ENCODE data around the gene STARD7. TPM values are rescaled to one million over a fixed set of nuclear protein-coding genes. Genes with fewer than 3 reads are reported as not detected.
"Not testable (repeated sequence)": the region's sequence is repeated elsewhere in the genome, so short reads cannot be mapped to it uniquely, and the experiment has no call there.

Gene STARD7
- total RNA-seq, 3 donors from 2014 or later: 241 to 281 (median 267) TPM

- H3K9me3 Mint-ChIP-seq: no peaks in the 10 kb centered on the region
- DNase-seq: peak; percentile 17
- ATAC-seq: peak; percentile 89 to 91
- H3K36me3 Mint-ChIP-seq (ENCODE audit: insufficient read depth): peaks cover 4% of the 10 kb centered on the region
- peak overlapping the region; percentile 43 for H3K4me3 Mint-ChIP-seq
- peaks cover 47% of the 10 kb centered on the region for H3K4me1 Mint-ChIP-seq (ENCODE audit: low read depth)
- H3K27me3 Mint-ChIP-seq (ENCODE audit: low read depth): no peaks in the 10 kb centered on the region
Observed at GRCh38 chr2:96241900-96242611, 33.4 kb upstream of the STARD7 start.

DNA sequence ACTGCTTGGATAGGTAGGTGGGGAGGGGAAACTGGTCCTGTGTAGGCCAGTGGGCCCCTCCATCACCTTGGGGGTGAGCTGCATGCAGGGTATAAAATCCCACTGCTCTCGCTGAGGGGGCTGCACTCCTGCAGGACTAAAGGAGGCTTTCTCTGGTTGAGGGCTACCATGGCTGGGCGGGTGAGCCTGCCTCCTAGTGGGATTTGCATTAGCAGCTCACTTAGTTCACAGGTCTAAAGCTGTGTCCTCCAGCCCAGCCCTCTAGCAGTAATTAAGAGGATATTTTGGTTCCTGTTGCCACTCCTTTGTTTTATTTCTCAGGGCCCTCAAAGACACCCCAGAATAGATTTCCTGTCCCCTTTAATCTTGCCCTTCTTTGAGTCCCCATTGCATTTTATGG, 32.6 kb upstream of the STARD7 start:
- ATAC-seq (no peak), DNase-seq (no peak)
- no peaks in the 10 kb centered on the region for H3K9me3 Mint-ChIP-seq
- H3K27me3 Mint-ChIP-seq (ENCODE audit: low read depth): no peaks in the 10 kb centered on the region
- peaks cover 41% of the 10 kb centered on the region for H3K4me1 Mint-ChIP-seq (ENCODE audit: low read depth)
- H3K36me3 Mint-ChIP-seq (ENCODE audit: insufficient read depth): peaks cover 5% of the 10 kb centered on the region
- H3K4me3 Mint-ChIP-seq: no peak overlapping the region

DNA sequence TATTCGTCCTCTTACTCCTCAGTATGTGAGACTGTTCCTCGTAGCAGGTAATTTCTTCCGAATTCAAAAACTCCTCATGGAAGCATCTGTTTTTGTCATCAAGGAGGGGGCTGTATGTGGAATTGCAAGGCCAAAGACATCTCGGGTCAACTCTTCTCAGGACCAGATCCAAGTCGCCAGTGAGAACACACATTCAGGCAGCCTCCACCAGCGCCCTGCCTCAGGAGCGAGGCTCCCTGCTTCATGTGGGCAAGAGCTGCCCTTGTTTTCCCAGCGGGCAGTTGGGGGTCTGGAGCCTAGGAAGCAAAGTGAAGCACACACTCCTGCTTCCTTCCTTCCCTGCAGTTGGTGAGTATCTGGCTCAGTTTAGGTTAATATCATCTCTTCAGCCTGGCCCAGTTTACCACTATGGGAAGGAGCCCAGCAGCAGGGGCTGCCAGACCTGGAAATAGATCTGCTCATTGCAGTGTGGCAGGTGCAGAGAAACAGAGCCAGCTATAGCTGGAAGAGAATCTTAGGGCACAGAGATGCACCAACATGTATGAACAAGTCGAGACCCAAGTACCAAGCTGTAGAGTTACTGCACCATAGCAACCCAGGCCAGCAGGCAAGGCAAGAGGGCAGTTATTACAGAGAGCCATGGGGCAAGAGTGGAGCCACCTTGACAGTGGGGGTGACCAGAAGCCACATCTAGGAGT, 31.9 kb upstream of the STARD7 start:
- H3K4me3 Mint-ChIP-seq: no peak overlapping the region
- DNase-seq (no peak), ATAC-seq (no peak)
- peaks cover 33% of the 10 kb centered on the region for H3K4me1 Mint-ChIP-seq (ENCODE audit: low read depth)
- H3K27me3 Mint-ChIP-seq (ENCODE audit: low read depth): no peaks in the 10 kb centered on the region
- H3K36me3 Mint-ChIP-seq (ENCODE audit: insufficient read depth): peaks cover 6% of the 10 kb centered on the region
- H3K9me3 Mint-ChIP-seq: no peaks in the 10 kb centered on the region

GRCh38 chr2:96239745-96240264, 31.2 kb upstream of the STARD7 start:
- Mint-ChIP-seq H3K9me3 (no peaks in the 10 kb centered on the region), H3K4me1 (ENCODE audit: low read depth) (peaks cover 30% of the 10 kb centered on the region), H3K4me3 (no peak overlapping the region), H3K36me3 (ENCODE audit: insufficient read depth) (peaks cover 6% of the 10 kb centered on the region), H3K27me3 (ENCODE audit: low read depth) (no peaks in the 10 kb centered on the region)
- ATAC-seq (no peak), DNase-seq (no peak)

DNA sequence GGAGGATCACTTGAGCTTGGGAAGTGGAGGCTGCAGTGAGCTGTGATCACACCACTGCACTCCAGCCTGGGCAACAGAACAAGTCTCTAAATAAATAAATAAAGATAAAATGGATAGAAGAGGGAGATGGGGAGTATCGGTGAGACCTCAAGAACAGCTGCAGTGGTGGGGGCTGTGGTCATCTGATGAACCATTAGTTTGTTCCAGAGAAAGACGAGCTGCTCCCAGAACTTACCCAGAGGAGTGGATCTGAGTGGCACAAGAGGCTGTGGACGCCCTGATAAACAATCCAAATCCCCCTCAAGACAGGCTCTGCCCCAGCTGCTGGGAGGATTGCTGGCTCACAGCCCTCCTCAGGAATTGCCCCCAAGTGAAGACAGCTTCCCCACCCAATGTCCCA, 30.5 kb upstream of the STARD7 start:
- H3K4me1 Mint-ChIP-seq (ENCODE audit: low read depth): peaks cover 26% of the 10 kb centered on the region
- no peaks in the 10 kb centered on the region for H3K9me3 Mint-ChIP-seq
- peaks cover 9% of the 10 kb centered on the region for H3K36me3 Mint-ChIP-seq (ENCODE audit: insufficient read depth)
- no peak for ATAC-seq
- H3K27me3 Mint-ChIP-seq (ENCODE audit: low read depth): no peaks in the 10 kb centered on the region
- DNase-seq: no peak
- H3K4me3 Mint-ChIP-seq: no peak overlapping the region

GRCh38 chr2:96238266-96238665, 29.6 kb upstream of the STARD7 start:
- no peak for DNase-seq
- Mint-ChIP-seq H3K9me3 (no peaks in the 10 kb centered on the region), H3K27me3 (ENCODE audit: low read depth) (no peaks in the 10 kb centered on the region), H3K36me3 (ENCODE audit: insufficient read depth) (peaks cover 9% of the 10 kb centered on the region), H3K4me3 (no peak overlapping the region), H3K4me1 (ENCODE audit: low read depth) (peaks cover 28% of the 10 kb centered on the region)
- ATAC-seq: no peak

DNA sequence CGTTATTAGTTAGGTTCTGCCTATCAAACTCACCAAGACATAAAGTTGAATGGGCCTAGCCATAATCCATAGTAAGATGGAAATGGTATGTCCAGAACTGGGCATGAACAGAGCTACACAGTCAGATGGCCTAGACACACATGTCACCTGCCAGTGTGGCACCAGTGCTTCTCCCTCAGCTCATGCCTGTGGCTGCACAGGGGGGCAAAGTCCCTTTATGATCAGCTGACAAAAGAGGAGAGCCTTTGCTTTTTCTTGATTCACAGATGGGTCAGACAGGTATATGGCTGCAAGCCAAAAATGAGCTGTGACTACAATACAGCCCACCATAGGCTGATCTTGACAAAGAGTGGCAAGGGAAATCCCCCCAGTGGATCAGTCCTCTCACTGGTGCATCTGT, 28.3 kb upstream of the STARD7 start:
- no peak for ATAC-seq
- H3K4me3 Mint-ChIP-seq: no peak overlapping the region

DNA sequence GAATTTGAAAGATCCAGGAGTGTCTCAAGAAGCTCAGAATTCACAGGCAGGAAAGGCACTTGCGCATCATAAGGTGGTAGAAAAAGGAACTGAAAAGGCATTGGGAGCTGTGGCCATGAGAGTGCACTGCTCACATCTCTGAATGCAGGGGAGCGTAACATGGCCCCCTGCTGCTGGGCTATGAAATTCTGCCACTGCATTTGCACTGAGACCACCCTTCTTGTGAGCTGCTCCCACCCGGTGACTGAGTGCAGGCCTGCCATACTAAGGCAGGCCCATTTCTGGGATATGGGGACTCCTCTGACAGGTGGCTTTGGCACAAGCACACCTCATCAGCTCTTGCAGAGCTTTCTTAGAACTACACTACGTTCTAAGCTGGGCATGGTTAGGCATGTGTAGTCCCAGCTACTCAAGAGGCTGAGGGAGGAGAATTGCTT, 25.3 kb upstream of the STARD7 start:
- no peaks in the 10 kb centered on the region for H3K9me3 Mint-ChIP-seq

More for the DNA sequence above, 28.3 kb upstream of the STARD7 start:
- DNase-seq: no peak
- H3K9me3 Mint-ChIP-seq: no peaks in the 10 kb centered on the region
- peaks cover 16% of the 10 kb centered on the region for H3K4me1 Mint-ChIP-seq (ENCODE audit: low read depth)
- no peaks in the 10 kb centered on the region for H3K27me3 Mint-ChIP-seq (ENCODE audit: low read depth)
- H3K36me3 Mint-ChIP-seq (ENCODE audit: insufficient read depth): peaks cover 9% of the 10 kb centered on the region

DNA sequence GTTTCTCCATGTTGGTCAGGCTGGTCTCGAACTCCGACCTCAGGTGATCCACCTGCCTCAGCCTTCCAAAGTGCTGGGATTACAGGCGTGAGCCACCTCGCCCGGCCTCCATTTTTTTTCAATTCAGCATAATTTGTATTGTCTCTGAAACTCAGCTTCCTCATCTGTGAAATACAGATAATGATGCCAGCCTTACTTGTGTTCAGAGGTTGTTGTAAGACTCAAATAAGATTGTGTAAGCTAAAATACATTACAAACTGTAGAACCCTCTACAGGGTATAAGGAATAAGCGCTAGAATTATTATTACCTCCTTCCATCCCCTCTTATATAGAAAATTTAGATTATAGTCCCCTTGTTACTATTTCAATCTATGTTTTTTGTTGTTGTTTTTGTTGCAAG, 24.8 kb upstream of the STARD7 start:
- Mint-ChIP-seq H3K4me1 (ENCODE audit: low read depth) (peaks cover 2% of the 10 kb centered on the region), H3K9me3 (no peaks in the 10 kb centered on the region), H3K27me3 (ENCODE audit: low read depth) (no peaks in the 10 kb centered on the region), H3K36me3 (ENCODE audit: insufficient read depth) (peaks cover 9% of the 10 kb centered on the region), H3K4me3 (no peak overlapping the region)
- ATAC-seq: no peak
- DNase-seq: no peak

More for the DNA sequence above, 25.3 kb upstream of the STARD7 start:
- ATAC-seq: no peak
- H3K27me3 Mint-ChIP-seq (ENCODE audit: low read depth): no peaks in the 10 kb centered on the region
- no peak overlapping the region for H3K4me3 Mint-ChIP-seq
- H3K4me1 Mint-ChIP-seq (ENCODE audit: low read depth): peaks cover 2% of the 10 kb centered on the region
- DNase-seq: no peak
- peaks cover 9% of the 10 kb centered on the region for H3K36me3 Mint-ChIP-seq (ENCODE audit: insufficient read depth)

DNA sequence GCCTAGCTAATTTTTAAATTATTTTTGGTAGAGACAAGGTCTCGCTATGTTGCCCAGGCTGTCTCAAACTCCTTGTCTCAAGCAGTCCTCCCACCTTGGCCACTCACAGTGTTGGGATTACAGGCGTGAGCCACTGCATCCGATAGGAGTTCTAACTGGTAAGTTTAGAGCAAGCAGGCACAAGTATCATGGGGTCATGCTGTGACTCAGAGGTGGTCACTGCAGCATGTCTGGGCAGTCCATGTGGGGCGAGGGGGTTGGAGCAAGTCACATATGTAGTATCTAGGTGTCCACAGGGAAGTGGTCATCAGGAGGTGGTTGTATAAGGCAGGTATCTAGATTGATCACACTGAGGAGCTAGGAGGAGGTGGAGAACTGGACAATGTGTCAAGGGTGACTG, 22.7 kb upstream of the STARD7 start:
- no peaks in the 10 kb centered on the region for H3K27me3 Mint-ChIP-seq (ENCODE audit: low read depth)
- H3K9me3 Mint-ChIP-seq: no peaks in the 10 kb centered on the region
- DNase-seq: no peak
- no peak for ATAC-seq
- peaks cover 2% of the 10 kb centered on the region for H3K4me1 Mint-ChIP-seq (ENCODE audit: low read depth)
- H3K36me3 Mint-ChIP-seq (ENCODE audit: insufficient read depth): peaks cover 7% of the 10 kb centered on the region
- H3K4me3 Mint-ChIP-seq: no peak overlapping the region

DNA sequence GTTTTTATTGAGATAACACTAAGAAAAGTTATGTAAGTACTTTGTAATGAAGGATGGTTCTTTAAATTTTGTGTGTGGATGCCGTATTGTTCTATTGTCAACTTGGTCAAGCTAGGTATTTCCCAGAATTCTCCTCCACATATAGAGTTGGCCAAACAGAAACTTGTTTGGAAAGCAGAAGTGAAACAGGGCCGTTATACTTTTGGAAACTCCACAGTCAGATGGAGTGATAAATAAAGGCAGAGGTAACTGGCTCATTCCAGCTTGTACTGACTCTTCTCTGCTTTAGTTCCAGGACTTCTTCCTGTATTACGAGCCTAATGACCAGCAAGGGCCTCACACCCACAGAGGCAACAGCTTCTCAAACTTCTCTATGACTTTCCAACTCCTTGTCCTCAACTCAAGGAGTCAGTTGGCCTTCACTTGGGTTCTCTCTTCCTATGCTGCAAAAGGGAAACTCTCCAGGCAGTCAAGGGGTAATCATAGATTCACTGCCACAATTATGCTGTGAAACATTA, 16.4 kb upstream of the STARD7 start:
- no peak for DNase-seq
- no peaks in the 10 kb centered on the region for H3K9me3 Mint-ChIP-seq
- H3K27me3 Mint-ChIP-seq (ENCODE audit: low read depth): no peaks in the 10 kb centered on the region
- H3K4me3 Mint-ChIP-seq: no peak overlapping the region
- H3K4me1 Mint-ChIP-seq (ENCODE audit: low read depth): peaks cover 3% of the 10 kb centered on the region
- H3K36me3 Mint-ChIP-seq (ENCODE audit: insufficient read depth): no peaks in the 10 kb centered on the region
- no peak for ATAC-seq

GRCh38 chr2:96221106-96221505, 12.5 kb upstream of the STARD7 start:
- not testable (repeated sequence) for H3K4me3 Mint-ChIP-seq; DNase-seq; H3K36me3 Mint-ChIP-seq (ENCODE audit: insufficient read depth); H3K27me3 Mint-ChIP-seq (ENCODE audit: low read depth); H3K9me3 Mint-ChIP-seq; H3K4me1 Mint-ChIP-seq (ENCODE audit: low read depth); ATAC-seq

GRCh38 chr2:96219959-96220358, 11.3 kb upstream of the STARD7 start:
- H3K4me1 Mint-ChIP-seq (ENCODE audit: low read depth); H3K4me3 Mint-ChIP-seq; H3K27me3 Mint-ChIP-seq (ENCODE audit: low read depth); DNase-seq; ATAC-seq; H3K36me3 Mint-ChIP-seq (ENCODE audit: insufficient read depth); H3K9me3 Mint-ChIP-seq: not testable (repeated sequence)

DNA sequence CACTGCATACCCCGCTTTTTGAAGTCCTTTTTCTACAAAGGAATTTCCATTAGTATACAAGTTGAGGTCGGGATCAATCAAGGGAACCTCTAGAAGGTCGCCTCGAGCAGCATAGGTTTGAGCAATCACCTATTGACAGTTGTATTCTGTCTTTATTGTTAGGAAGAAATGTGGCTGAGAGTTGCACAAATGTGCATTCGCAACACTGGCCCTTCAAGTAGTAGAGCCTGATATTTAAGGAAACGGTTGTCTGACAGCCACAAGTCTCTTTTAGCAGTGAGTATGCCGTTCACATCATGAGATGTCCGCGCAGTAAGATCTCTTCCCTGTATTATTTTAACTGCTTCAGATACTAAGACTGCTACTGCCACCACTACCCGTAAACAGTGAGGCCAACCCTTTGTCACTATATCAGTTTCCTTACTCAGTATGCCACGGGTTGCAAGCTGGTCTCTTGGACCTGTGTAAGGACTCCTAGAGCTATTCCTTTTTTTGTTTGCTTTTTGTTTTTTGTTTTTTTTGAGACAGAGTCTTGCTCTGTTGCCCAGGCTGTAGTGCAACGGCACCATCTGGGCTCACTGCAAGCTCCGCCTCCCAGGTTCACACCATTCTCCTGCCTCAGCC, 10.0 kb upstream of the STARD7 start:
- Mint-ChIP-seq H3K4me3 (no peak overlapping the region), H3K36me3 (ENCODE audit: insufficient read depth) (no peaks in the 10 kb centered on the region)
- ATAC-seq: no peak

More for the DNA sequence above, 10.0 kb upstream of the STARD7 start:
- Mint-ChIP-seq H3K9me3 (no peaks in the 10 kb centered on the region), H3K4me1 (ENCODE audit: low read depth) (no peaks in the 10 kb centered on the region), H3K27me3 (ENCODE audit: low read depth) (no peaks in the 10 kb centered on the region)
- DNase-seq: no peak
